Measurements from ENCODE around the gene FBXO22.

FBXO22 gene

GRCh38 chr15:75929799-75930565 is 26.3 kb downstream of the FBXO22 start:
- no peaks in the 10 kb centered on the region for H3K79me2 ChIP-seq (ENCODE audit: insufficient read depth, low read length)
- no peak overlapping the region for H3K4me3 ChIP-seq (ENCODE audit: low read depth, low read length, poor library complexity, severe bottlenecking)
- peaks cover 25% of the 10 kb centered on the region for H3K4me1 ChIP-seq (ENCODE audit: insufficient read depth, low read length, severe bottlenecking)
- no peak overlapping the region for H3K9ac ChIP-seq (ENCODE audit: low read length)
- no peak overlapping the region for H3K4me2 ChIP-seq (ENCODE audit: low read length)
- no peaks in the 10 kb centered on the region for H4K20me1 ChIP-seq (ENCODE audit: insufficient read depth, low read length)
- H3F3A ChIP-seq (ENCODE audit: insufficient read depth, low read length), result no peaks in the 10 kb centered on the region
- no peaks in the 10 kb centered on the region for H3K27me3 ChIP-seq (ENCODE audit: insufficient read depth, low read length)
- no peaks in the 10 kb centered on the region for H3K9me2 ChIP-seq (ENCODE audit: low read depth, low read length)
- H3K36me3 ChIP-seq (ENCODE audit: insufficient read depth, low read length), result peaks cover 66% of the 10 kb centered on the region
- no peak for TF ChIP-seq CTCF (IDR thresholded peaks at IDR 0.05; ENCODE audit: low read length)
- TF ChIP-seq EZH2 (IDR thresholded peaks at IDR 0.05; ENCODE audit: borderline replicate concordance, low read length), result no peak
- H2AFZ ChIP-seq (ENCODE audit: low read length), result no peak overlapping the region
- H3K27ac ChIP-seq (ENCODE audit: low read depth, low read length, poor library complexity, severe bottlenecking), result no peak overlapping the region
- no peaks in the 10 kb centered on the region for H3K9me3 ChIP-seq (ENCODE audit: low read length)

GRCh38 chr15:75930866-75931265 is 27.2 kb downstream of the FBXO22 start:
- Histone ChIP-seq H3K4me1 (ENCODE audit: insufficient read depth, low read length, severe bottlenecking) (peaks cover 19% of the 10 kb centered on the region), H3K9me3 (ENCODE audit: low read length) (no peaks in the 10 kb centered on the region), H4K20me1 (ENCODE audit: insufficient read depth, low read length) (no peaks in the 10 kb centered on the region), H3F3A (ENCODE audit: insufficient read depth, low read length) (no peaks in the 10 kb centered on the region), H3K27me3 (ENCODE audit: insufficient read depth, low read length) (no peaks in the 10 kb centered on the region), H3K9me2 (ENCODE audit: low read depth, low read length) (no peaks in the 10 kb centered on the region), H2AFZ (ENCODE audit: low read length) (no peak overlapping the region), H3K27ac (ENCODE audit: low read depth, low read length, poor library complexity, severe bottlenecking) (no peak overlapping the region), H3K36me3 (ENCODE audit: insufficient read depth, low read length) (peaks cover 69% of the 10 kb centered on the region), H3K4me3 (ENCODE audit: low read depth, low read length, poor library complexity, severe bottlenecking) (no peak overlapping the region), H3K9ac (ENCODE audit: low read length) (no peak overlapping the region), H3K79me2 (ENCODE audit: insufficient read depth, low read length) (no peaks in the 10 kb centered on the region), H3K4me2 (ENCODE audit: low read length) (no peak overlapping the region)
- TF ChIP-seq EZH2 (IDR thresholded peaks at IDR 0.05; ENCODE audit: borderline replicate concordance, low read length) (no peak), CTCF (IDR thresholded peaks at IDR 0.05; ENCODE audit: low read length) (no peak)

- Histone ChIP-seq H3K4me1 (ENCODE audit: insufficient read depth, low read length, severe bottlenecking) (no peaks in the 10 kb centered on the region), H3K4me3 (ENCODE audit: low read depth, low read length, poor library complexity, severe bottlenecking) (no peak overlapping the region), H3K4me2 (ENCODE audit: low read length) (no peak overlapping the region), H3K36me3 (ENCODE audit: insufficient read depth, low read length) (peaks cover 21% of the 10 kb centered on the region), H3F3A (ENCODE audit: insufficient read depth, low read length) (no peaks in the 10 kb centered on the region), H3K27ac (ENCODE audit: low read depth, low read length, poor library complexity, severe bottlenecking) (no peak overlapping the region), H3K9me2 (ENCODE audit: low read depth, low read length) (no peaks in the 10 kb centered on the region), H4K20me1 (ENCODE audit: insufficient read depth, low read length) (no peaks in the 10 kb centered on the region), H3K27me3 (ENCODE audit: insufficient read depth, low read length) (no peaks in the 10 kb centered on the region), H3K79me2 (ENCODE audit: insufficient read depth, low read length) (no peaks in the 10 kb centered on the region), H3K9me3 (ENCODE audit: low read length) (no peaks in the 10 kb centered on the region), H2AFZ (ENCODE audit: low read length) (no peak overlapping the region), H3K9ac (ENCODE audit: low read length) (no peak overlapping the region)
- TF ChIP-seq EZH2 (IDR thresholded peaks at IDR 0.05; ENCODE audit: borderline replicate concordance, low read length) (no peak), CTCF (IDR thresholded peaks at IDR 0.05; ENCODE audit: low read length) (no peak)
Measured at GRCh38 chr15:75942464-75942863, 38.8 kb downstream of the FBXO22 start.

Data from OCI-LY1 (cell line).